Embryonic facial prominence (tissue), 1 donor: Measurements from ENCODE around the gene CSAD.
"Not testable (repeated sequence)": the region's sequence is repeated elsewhere in the genome, so short reads cannot be mapped to it uniquely, and the experiment has no call there.

Source experiments
- DNase-seq: peaks from one replicate; pipeline ENCODE4 v3.0.0-alpha.2; 2016; ENCODE audit errors: extremely low spot score

The CSAD gene

DNA sequence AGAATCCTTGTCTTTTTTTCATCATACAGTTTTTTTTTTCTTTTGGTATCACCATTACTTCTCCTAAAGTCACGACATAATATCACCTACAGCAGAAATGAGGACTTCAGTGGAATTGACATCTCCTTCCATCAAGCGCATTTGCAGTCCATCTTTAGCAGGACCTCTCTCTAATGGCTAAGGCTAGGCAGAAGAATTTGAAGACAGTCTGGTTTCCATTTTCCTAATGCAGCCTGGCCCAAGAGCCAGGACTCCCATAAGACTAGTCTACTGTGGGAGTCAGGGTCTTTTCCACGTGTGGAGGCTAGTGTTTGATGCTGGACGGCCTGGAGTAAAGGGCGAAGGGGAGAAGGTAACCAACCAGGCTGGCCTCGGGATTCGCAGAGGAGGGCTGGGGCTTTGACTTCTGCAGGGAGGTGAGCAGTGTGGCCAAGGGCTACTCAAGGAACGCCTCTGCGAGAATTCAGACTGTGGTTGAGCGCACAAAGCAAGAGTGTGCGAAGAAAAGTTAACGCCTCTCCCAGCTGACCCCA, 972 bp downstream of the CSAD start:
- DNase-seq: no peak

- not testable (repeated sequence) for DNase-seq
Observed at GRCh38 chr12:53178803-53179202, 1.9 kb downstream of the CSAD start.

DNA sequence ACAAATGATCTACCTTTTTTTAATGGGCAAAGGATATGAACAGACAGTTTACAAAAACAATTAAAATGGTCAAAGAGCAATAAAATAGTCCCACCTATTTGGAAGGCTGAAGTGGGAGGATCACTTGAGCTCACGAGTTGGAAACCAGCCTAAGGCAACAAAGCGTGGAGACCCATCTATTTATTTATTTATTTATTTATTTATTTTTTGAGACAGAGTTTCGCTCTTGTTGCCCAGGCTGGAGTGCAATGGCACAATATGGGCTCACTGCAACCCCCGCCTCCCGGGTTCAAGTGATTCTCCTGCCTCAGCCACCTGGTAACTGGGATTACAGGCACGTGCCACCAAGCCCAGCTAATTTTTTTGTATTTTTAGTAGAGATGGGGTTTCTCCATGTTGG, 3.3 kb downstream of the CSAD start:
- not testable (repeated sequence) for DNase-seq

GRCh38 chr12:53176750-53177149, 4.0 kb downstream of the CSAD start:
- no peak for DNase-seq

DNA sequence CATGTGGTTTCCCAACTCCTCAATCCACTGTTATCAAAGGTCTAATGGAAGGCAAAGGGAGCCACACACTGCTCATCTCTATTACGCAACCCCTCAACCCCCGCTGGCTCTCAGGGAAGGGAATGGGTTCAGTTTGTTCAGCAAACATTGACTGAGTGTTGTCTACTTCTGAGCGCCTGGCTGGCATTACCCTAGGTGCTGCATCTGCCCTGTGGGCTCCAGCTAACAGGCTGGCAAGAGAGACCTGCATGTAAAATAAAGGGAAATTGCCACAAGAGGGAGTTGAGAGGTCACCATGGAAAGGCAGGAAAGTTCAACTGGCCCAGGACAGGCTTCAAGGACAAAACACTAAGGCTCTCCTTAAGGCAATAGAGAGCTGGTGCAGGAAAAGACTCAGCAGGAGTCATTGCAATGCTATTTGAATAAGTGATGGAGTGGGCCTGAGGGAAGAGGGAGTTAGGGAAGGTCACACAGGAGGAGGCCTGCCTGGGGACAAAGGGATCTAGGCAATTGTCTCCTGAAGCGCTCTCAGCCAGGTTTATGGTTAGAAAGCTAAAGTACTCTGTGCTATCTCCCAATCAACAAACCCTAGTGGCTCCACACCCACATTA, 5.7 kb downstream of the CSAD start:
- DNase-seq: no peak

DNA sequence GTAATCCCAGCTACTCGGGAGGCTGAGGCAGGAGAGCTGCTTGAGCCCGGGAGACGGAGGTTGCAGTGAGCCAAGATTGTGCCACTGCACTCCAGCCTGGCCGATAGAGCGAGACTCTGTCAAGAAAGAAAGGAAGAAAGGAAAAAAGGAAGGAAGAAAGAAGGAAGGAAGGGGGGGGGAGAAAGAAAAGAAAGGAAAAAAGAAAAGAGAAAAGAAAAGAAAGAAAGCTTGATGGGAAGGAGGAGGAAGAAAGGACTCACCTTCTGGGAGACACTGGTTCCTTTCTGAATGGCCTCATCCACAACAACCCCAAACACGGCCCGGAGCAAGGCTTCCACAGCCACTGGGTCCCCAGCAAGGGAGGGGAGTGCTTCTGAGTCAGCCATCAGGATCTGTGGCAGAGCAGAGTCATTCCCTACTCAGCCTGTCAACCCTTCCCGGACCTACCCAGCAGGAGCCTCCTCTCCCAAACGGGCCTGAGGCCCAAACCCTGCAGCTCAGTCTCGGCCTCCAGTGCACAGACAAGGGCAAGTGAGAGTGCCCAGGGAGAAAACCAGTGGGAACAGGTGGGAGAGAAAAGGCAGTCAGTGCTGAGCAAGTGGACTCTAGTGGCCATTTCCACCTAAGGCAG, 7.5 kb downstream of the CSAD start:
- no peak for DNase-seq

- DNase-seq: no peak
Observed at GRCh38 chr12:53172352-53172751, 8.4 kb downstream of the CSAD start.

- DNase-seq: no peak
Observed at GRCh38 chr12:53171725-53172329, 8.9 kb downstream of the CSAD start.

DNA sequence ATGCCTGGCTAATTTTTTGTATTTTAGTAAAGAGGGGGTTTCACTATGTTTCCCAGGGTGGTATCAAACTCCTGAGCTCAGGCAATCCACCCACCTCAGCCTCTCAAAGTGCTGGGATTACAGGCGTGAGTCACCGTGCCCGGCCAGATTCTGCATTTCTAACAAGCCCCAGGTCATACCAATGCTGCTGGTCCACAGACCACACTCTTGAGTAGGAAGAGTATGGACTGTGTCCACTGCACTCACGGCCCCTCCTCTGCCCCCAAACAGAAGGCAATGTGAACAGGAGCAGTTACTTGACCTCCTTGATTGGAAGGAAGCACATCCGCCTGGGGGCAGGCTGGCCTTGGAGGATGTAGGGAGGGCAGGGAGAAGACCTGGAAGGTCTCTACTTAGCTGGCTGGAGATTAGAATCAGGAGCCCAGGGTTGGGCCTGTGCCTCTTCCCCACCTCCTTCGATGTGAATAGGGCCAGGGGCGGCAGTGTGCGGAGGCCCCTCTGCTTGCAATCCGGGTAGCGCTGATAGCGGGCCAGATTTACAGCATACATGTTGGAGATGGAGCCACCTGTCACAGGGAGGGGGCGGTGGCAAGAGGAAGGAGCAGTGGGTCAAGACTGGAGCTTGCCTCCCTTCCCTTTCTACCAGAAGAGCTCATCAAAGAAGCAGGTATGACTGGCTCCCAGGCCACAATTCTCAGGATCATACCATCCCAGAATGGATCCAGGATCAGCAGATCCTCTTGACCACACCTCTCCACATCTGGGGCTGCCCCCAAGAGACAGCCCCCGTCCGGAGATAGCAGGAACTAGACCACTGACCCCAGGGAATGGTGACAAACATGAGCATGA, 9.6 kb downstream of the CSAD start:
- no peak for DNase-seq

DNA sequence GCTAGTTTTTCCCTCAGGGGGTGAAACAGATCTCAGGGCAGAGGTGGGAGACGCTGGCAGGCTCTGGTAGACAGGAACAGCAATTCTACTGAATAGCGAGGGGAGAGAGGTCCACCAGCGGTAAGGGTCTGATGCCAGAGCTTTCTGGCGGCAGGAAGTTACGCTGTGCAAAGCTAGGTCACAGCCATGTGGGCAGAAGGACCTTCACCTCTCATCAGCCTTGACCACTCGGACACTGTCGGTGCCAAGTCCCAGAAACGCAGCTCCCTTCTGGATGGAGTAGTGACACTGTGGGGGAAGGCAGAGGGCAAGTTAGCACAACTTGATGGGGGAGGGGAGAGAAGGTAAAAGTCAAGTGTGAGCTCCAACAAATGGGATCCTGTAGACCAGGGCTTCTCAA, 10.5 kb downstream of the CSAD start:
- DNase-seq: no peak

GRCh38 chr12:53169644-53170043, 11.1 kb downstream of the CSAD start:
- no peak for DNase-seq

- no peak for DNase-seq
Observed at GRCh38 chr12:53166837-53167236, 13.9 kb downstream of the CSAD start.

DNA sequence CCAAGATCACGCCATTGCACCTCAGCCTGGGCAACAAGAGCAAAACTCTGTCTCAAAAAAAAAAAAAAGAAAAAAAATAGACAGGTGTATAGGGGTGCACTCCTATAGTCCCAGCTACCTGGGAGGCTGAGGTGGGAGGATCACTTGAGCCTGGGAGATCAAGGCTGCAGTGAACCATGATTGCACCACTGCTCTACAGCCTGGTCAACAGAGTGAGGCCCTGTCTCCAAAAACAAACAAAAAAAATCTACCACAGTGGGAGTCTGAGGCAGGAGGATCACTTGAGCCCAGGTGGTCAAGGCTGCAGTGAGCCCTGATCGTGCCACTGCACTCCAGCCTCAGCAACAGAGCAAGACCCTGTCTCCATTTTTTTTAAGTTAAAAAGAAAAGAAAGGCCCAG, 17.7 kb downstream of the CSAD start:
- DNase-seq: not testable (repeated sequence)

DNA sequence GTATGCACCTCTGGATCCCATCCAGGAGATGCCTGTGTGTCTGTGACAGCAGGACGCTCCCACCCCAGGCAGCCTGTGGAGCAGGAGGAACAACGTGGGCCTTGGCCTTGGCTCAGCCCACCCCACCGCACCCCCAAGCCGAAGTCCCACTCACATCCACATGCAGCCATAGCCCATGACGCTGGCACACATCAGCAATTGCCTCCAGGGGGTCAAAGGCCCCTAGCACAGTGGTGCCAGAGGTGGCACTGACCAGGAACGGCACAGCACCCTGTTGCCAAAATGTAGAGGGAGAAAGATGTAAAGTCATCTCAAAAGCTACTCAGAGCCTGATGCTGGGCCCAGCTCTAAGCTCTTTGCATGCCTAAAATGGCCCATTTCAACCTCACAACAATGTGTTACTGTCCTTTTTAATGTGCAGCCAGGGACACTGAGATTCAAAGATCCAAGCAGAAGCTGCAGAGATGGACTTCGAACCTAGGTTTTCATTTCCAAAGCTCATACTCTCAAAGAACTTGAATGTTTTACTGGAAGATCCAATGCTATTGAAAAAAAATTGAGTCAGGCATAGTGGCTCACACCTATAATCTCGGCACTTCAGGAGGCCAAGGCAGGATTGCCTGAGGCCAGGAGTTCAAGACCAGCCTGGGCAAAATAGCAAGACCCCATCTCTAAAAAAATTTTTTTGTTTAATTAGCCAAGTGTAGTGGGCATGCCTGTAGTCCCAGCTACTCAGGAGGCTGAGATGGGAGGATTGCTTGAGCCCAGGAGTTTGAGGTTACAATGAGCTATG, 19.4 kb downstream of the CSAD start:
- no peak for DNase-seq

DNA sequence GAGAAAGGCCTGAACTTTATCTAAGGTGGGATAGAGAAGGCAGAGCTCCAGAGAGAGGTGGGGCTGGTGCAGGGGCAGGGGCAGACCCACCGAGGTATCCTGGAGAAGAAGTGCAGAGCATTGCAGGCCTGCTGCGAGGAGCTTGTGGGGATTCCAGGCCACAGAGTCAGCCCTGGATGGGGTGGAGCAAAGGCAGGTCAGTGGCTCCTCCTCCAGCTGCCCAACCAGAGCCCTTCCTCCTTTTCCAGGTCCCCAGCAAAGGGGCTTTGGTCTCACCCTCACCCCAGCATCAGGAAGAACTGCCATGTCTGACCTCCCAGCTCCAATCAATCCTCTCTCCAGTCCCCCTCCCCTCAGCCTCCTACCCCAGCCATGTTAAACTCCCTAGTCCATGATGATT, 20.1 kb downstream of the CSAD start:
- DNase-seq: no peak

GRCh38 chr12:53160000-53160399, 20.7 kb downstream of the CSAD start:
- DNase-seq: no peak

GRCh38 chr12:53159195-53159839, 21.4 kb downstream of the CSAD start:
- peak; percentile 55 for DNase-seq

DNA sequence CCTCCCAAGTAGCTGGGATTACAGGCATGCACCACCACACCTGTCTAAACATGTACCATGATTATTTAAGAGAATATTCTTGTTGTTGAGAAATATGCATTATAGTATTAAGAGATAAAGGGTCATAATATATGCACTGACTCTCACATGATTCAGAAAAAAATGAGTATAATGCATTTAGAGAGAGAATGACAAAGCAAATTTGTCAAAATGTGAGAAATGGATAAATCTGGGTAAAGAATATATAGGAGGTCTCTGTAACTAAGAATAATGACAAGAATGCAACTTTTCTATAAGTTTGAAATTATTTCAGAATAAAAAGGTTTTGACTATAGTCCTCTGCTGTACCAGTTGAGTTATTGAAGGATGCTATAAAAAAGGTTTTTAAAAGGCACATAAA, 28.3 kb downstream of the CSAD start:
- DNase-seq: no peak

- DNase-seq: no peak
Observed at GRCh38 chr12:53151039-53151438, 29.7 kb downstream of the CSAD start.

DNA sequence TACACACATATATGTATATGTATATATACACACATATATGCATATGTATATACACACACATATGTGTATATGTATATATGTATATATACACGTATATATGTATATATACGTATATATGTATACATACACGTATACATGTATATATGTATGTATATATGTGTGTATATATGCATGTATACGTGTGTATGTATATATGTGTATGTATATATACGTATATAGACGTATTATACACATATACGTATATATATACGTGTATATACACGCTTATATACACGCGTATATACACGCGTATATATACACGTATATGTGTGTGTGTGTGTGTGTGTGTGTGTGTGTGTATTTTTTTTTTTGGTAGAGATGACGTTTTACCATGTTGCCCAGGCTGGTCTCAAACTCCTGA, 33.1 kb downstream of the CSAD start:
- DNase-seq: no peak

- DNase-seq: no peak
Observed at GRCh38 chr12:53147181-53147580, 33.5 kb downstream of the CSAD start.
